GM23248 (cell line): ENCODE measurements around the gene GNLY. TPM values are rescaled to one million over a fixed set of nuclear protein-coding genes. Genes with fewer than 3 reads are reported as not detected.

Experiments used
- DNase-seq: peaks from one replicate; pipeline ENCODE4 v3.0.0-alpha.2; 2015
- H2AFZ ChIP-seq: fragments of 200-600 bp; sonication (generic); 2 replicates; pipeline ENCODE4 v1.6.1; 2016; ENCODE audit warnings: antibody characterized with exemption
- H3F3A ChIP-seq: fragments of 200-600 bp; sonication (generic); 2 replicates; pipeline ENCODE4 v1.6.1; 2016; ENCODE audit warnings: mild to moderate bottlenecking, antibody characterized with exemption, mixed run types; ENCODE audit not compliant: insufficient read depth
- H3K27ac ChIP-seq: fragments of 200-600 bp; sonication (generic); 2 replicates; pipeline ENCODE4 v1.5.1; 2016; ENCODE audit warnings: mild to moderate bottlenecking
- H3K27me3 ChIP-seq: fragments of 200-600 bp; sonication (generic); replicated peaks from 2 replicates; pipeline ENCODE4 v1.6.1; 2016; ENCODE audit warnings: mild to moderate bottlenecking; ENCODE audit not compliant: insufficient read depth
- H3K36me3 ChIP-seq: fragments of 200-600 bp; sonication (generic); 2 replicates; pipeline ENCODE4 v1.6.1; 2016; ENCODE audit warnings: low read depth, mild to moderate bottlenecking
- H3K4me1 ChIP-seq: fragments of 200-600 bp; sonication (generic); 2 replicates; pipeline ENCODE4 v1.6.1; 2016; ENCODE audit warnings: mild to moderate bottlenecking; ENCODE audit not compliant: insufficient read depth
- H3K4me2 ChIP-seq: fragments of 200-600 bp; sonication (generic); one replicate; pipeline ENCODE4 v1.6.1; 2016; ENCODE audit warnings: mild to moderate bottlenecking; ENCODE audit not compliant: unreplicated experiment
- H3K4me3 ChIP-seq: fragments of 200-600 bp; sonication (generic); 2 replicates; pipeline ENCODE4 v1.5.1; 2016; ENCODE audit warnings: mild to moderate bottlenecking
- H3K79me2 ChIP-seq: fragments of 200-600 bp; sonication (generic); 2 replicates; pipeline ENCODE4 v1.6.1; 2016; ENCODE audit warnings: mild to moderate bottlenecking; ENCODE audit not compliant: insufficient read depth
- H3K9ac ChIP-seq: fragments of 200-600 bp; sonication (generic); 2 replicates; pipeline ENCODE4 v1.6.1; 2016; ENCODE audit warnings: mild to moderate bottlenecking
- H3K9me2 ChIP-seq: fragments of 200-600 bp; sonication (generic); 2 replicates; pipeline ENCODE4 v1.6.1; 2016; ENCODE audit warnings: mixed run types, mild to moderate bottlenecking, moderate library complexity; ENCODE audit not compliant: insufficient read depth
- H3K9me3 ChIP-seq: fragments of 200-600 bp; sonication (generic); one replicate; pipeline ENCODE4 v1.6.1; 2017; ENCODE audit warnings: low read depth
- H4K20me1 ChIP-seq: fragments of 200-600 bp; sonication (generic); 2 replicates; pipeline ENCODE4 v1.6.0; 2016; ENCODE audit not compliant: insufficient read depth
- EZH2 ChIP-seq: fragments of 200-600 bp; sonication (generic); IDR thresholded peaks from 2 replicates; pipeline ENCODE4 v1.6.1; 2018; ENCODE audit warnings: antibody characterized with exemption, mild to moderate bottlenecking; ENCODE audit not compliant: insufficient read depth, poor library complexity, severe bottlenecking
- EZH2phosphoT487 ChIP-seq: fragments of 200-600 bp; sonication (generic); IDR thresholded peaks from 2 replicates; pipeline ENCODE4 v1.6.1; 2018; ENCODE audit warnings: antibody characterized with exemption, moderate library complexity, mild to moderate bottlenecking, low read depth; ENCODE audit not compliant: insufficient read depth
- WGBS, 2 experiments: methylation state at CpG; one replicate each; pipeline ENCODE4 v1.1.6; 2015 to 2017; ENCODE audit warnings: low lambda C conversion rate in 2 of 2, low coverage in 1 of 2; ENCODE audit errors: missing lambda C conversion rate in 2 of 2; 5-methylcytosine and 5-hydroxymethylcytosine counted together
- in situ Hi-C: fragments of 300-500 bp; cut with MboI; formaldehyde crosslinking; loops from 2 replicates; pipeline ENCODE4 v1.15.0; 2020
- polyA plus RNA-seq: library from polyadenylated mRNA; unstranded; fragments of >200 nt; fragmentation: Nextera tagmentation; extraction: Ambion mirVana; gene quantifications from 2 replicates; pipeline ENCODE4 v1.2.1, GENCODE V29; 2016
- total RNA-seq: library from RNA; depleted of rRNA; stranded (reverse); fragments of >200 nt; shearing (Covaris generic); gene quantifications from 2 replicates; pipeline ENCODE4 v1.2.3, GENCODE V29; 2014

The GNLY gene
- total and polyA plus RNA-seq, 2 experiments from 2014 or later = not detected

DNA sequence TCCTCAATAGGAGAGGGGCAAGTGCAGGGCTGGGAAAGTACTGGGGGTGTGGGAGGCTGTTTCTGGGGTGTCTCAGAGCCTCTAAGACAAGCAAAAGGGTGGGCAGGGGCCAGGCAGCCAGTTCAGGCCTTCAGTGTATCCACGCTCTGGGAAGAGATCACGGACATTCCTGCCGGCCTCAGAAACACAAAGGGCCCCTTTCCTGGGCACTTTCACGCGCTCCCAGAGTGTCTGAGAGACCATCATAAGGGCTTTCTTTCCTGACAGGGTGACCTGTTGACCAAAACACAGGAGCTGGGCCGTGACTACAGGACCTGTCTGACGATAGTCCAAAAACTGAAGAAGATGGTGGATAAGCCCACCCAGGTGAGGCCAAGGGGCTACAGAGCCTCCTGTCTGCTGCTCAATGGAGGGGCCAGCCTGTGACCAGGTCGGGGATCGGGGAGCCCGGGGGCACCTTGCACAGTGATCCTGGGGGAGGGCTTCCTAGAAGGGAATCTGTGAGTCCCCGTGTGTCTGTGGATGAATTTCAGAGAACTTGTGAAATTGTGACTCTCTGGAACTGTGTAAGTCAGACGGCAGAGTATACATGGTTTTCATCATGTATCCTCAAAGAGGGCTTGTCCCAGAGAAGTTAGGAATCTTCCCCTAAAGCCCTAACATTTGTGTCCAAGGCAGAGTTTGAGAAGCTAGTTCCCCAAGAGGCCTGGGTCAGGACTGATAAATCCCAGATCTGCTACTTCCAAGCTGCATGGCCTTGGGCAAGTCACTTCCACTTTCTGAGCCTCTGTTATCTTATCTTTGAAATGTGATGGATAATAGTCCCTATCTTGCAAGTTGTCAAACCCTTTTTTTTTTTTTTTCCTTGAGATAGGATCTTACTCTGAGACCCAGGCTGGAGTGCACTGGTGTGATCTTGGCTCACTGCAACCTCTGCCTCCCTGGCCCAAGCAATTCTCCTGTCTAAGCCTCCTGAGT is 1.8 kb downstream of the GNLY start:
- Histone ChIP-seq H3K9me3 (no peaks in the 10 kb centered on the region), H3K9me2 (no peaks in the 10 kb centered on the region), H2AFZ (no peak overlapping the region), H3K9ac (no peak overlapping the region), H3K27me3 (no peaks in the 10 kb centered on the region), H3K79me2 (no peaks in the 10 kb centered on the region), H4K20me1 (no peaks in the 10 kb centered on the region), H3K27ac (no peak overlapping the region), H3K36me3 (no peaks in the 10 kb centered on the region), H3F3A (peaks cover 6% of the 10 kb centered on the region; the same call in 1 of the 2 replicates), H3K4me2 (no peak overlapping the region), H3K4me1 (0 out of 2 replicates have a peak, but pooled peaks cover 2% of the 10 kb centered on the region), H3K4me3 (no peak overlapping the region)
- WGBS, 2 experiments = 83 to 85% methylated on average over 11 to 12 of the region's 12 CpGs
- TF ChIP-seq EZH2phosphoT487 = no peak
- TF ChIP-seq EZH2 = no peak
- no peak for DNase-seq
- in situ Hi-C loops = no loop called here

DNA sequence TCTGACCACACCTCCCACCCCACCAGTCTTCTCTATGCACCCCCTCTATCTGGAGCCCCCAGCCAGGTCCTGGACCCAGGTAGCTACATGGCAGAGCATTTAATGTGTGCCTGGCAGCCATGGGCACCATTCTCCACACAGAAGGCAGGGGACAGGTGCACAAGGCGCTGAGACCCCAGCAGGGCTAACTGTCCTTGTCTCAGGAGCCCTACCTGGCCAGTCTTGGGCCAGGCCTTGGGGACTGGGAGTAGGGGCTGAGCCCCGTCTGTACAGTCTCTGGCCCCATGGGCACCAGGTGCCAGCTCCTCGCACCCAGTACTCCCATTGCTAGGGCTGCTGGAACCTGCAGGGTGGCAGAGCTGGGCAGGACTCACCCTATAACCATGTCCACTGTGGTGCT is 2.9 kb downstream of the GNLY start:
- Histone ChIP-seq H4K20me1 (no peaks in the 10 kb centered on the region), H3K4me3 (no peak overlapping the region), H3K9me2 (no peaks in the 10 kb centered on the region), H3F3A (peaks cover 14% of the 10 kb centered on the region), H2AFZ (no peak overlapping the region), H3K4me2 (no peak overlapping the region), H3K4me1 (peaks cover 12% of the 10 kb centered on the region), H3K36me3 (no peaks in the 10 kb centered on the region), H3K79me2 (no peaks in the 10 kb centered on the region), H3K9ac (no peak overlapping the region), H3K27me3 (no peaks in the 10 kb centered on the region), H3K27ac (no peak overlapping the region), H3K9me3 (no peaks in the 10 kb centered on the region)
- DNase-seq = no peak
- in situ Hi-C loops = no loop called here
- no peak for TF ChIP-seq EZH2phosphoT487
- TF ChIP-seq EZH2 = no peak
- 94 to 100% methylated on average over 3 of the region's 3 CpGs for WGBS, 2 experiments

DNA sequence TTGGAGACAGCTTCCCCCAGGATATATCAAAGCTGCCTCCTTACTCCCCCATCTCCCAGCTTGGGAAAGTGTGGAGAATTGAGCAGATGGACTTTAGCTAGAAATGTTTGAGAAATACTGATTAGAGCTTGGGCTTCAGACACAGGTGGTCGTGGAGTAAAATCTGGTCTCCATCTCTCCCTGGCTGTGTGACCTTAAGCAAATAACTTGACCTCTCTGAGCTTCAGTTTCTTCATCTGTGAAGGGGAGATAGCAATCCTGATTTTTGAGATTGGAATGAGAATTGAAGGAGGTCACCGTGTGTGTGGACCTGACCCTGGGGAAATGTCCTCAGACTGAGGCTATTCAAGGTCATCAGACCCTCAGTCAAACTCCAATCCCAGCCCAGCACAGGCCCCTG is 3.6 kb downstream of the GNLY start:
- in situ Hi-C loops = no loop called here
- WGBS, 2 experiments = 92 to 98% methylated on average over 2 of the region's 2 CpGs
- H3K4me2 ChIP-seq = no peak overlapping the region

DNA sequence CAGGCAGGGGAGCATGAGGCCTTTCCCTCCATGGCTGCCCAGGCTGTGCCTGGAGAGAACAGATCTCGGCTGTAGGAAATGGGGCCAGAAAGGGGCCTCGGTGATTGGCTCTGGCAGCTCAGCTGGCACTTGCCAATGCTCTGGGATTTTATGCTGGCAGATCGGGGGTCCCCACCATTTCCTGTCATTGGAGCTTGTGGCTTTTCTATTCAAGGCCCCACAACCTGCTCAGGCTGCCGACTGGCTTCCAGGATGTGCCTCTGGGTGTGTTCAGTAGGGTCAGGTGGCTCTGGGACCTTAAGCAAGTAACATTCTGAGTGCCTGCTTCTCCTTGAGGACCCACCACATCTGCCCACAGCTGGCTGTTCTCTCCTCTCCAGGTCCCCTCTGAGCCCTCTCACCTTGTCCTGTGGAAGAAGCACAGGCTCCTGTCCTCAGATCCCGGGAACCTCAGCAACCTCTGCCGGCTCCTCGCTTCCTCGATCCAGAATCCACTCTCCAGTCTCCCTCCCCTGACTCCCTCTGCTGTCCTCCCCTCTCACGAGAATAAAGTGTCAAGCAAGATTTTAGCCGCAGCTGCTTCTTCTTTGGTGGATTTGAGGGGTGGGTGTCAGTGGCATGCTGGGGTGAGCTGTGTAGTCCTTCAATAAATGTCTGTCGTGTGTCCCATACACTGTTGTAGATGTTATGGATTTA is 4.2 kb downstream of the GNLY start:
- no peak for DNase-seq
- no peaks in the 10 kb centered on the region for H4K20me1 ChIP-seq
- H3K9me2 ChIP-seq = no peaks in the 10 kb centered on the region
- peaks cover 22% of the 10 kb centered on the region for H3F3A ChIP-seq
- H3K79me2 ChIP-seq = no peaks in the 10 kb centered on the region
- 85 to 88% methylated on average over 11 of the region's 11 CpGs for whole genome bisulfite sequencing, 2 experiments
- no peaks in the 10 kb centered on the region for H3K36me3 ChIP-seq
- H2AFZ ChIP-seq = no peak overlapping the region
- H3K4me2 ChIP-seq = no peak overlapping the region
- TF ChIP-seq EZH2phosphoT487 = no peak
- H3K4me3 ChIP-seq = no peak overlapping the region
- H3K27me3 ChIP-seq = no peaks in the 10 kb centered on the region
- peaks cover 23% of the 10 kb centered on the region for H3K4me1 ChIP-seq
- no peak overlapping the region for H3K9ac ChIP-seq
- H3K27ac ChIP-seq = no peak overlapping the region
- H3K9me3 ChIP-seq = no peaks in the 10 kb centered on the region
- in situ Hi-C loops = no loop called here

More for the DNA sequence above, 3.6 kb downstream of the GNLY start:
- no peak overlapping the region for H2AFZ ChIP-seq
- no peaks in the 10 kb centered on the region for H3K9me2 ChIP-seq
- H3K79me2 ChIP-seq = no peaks in the 10 kb centered on the region
- H3K9ac ChIP-seq = no peak overlapping the region
- H3K27me3 ChIP-seq = no peaks in the 10 kb centered on the region
- H3K4me1 ChIP-seq = peaks cover 18% of the 10 kb centered on the region
- H4K20me1 ChIP-seq = no peaks in the 10 kb centered on the region
- H3K27ac ChIP-seq = no peak overlapping the region
- no peaks in the 10 kb centered on the region for H3K36me3 ChIP-seq
- H3F3A ChIP-seq = peaks cover 19% of the 10 kb centered on the region
- no peaks in the 10 kb centered on the region for H3K9me3 ChIP-seq
- no peak overlapping the region for H3K4me3 ChIP-seq
- TF ChIP-seq EZH2phosphoT487 = no peak
- TF ChIP-seq EZH2 = no peak
- no peak for DNase-seq
